DND-41 (cell line): Measurements from ENCODE around the gene DBNL.

ENCODE experiments used
- EZH2 ChIP-seq: IDR thresholded peaks from 3 replicates; pipeline ENCODE4 v1.6.1; 2012; ENCODE audit warnings: borderline replicate concordance, low read depth, mild to moderate bottlenecking, moderate library complexity, low read length, inconsistent platforms; ENCODE audit not compliant: severe bottlenecking
- TF ChIP-seq, protein P1 (sequence below): IDR thresholded peaks from 2 replicates; pipeline ENCODE4 v1.5.1; 2012; ENCODE audit warnings: borderline replicate concordance, low read length, moderate library complexity, mild to moderate bottlenecking; ENCODE audit not compliant: poor library complexity, severe bottlenecking; ENCODE audit errors: extremely low read depth

DNA sequence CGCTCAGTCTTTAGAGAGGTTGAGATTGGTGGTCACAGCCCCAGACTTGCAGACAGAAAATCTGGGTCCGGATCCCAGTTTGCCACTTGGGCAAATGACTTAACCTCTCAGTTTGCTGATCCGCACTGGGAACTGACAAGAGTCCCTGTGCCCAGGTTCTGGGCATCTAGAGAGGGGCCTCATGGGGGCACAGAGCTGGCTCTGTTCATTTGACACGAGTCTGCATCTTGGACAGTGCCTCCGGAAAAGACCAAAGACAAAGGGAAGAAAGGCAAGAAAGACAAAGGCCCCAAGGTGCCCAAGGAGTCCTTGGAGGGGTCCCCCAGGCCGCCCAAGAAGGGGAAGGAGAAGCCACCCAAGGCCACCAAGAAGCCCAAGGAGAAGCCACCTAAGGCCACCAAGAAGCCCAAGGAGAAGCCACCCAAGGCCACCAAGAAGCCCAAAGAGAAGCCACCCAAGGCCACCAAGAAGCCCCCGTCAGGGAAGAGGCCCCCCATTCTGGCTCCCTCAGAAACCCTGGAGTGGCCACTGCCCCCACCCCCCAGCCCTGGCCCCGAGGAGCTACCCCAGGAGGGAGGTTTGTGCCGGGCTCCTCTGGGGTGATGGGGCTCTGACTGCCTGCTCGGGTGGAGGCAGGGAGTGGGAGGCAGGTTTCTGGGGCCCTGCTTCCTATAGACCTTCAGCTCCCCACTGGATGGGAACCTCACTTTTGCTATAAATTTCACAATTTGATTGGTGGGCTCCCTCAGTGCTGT, 62.0 kb downstream of the DBNL start:
- TF ChIP-seq, protein P1, sequence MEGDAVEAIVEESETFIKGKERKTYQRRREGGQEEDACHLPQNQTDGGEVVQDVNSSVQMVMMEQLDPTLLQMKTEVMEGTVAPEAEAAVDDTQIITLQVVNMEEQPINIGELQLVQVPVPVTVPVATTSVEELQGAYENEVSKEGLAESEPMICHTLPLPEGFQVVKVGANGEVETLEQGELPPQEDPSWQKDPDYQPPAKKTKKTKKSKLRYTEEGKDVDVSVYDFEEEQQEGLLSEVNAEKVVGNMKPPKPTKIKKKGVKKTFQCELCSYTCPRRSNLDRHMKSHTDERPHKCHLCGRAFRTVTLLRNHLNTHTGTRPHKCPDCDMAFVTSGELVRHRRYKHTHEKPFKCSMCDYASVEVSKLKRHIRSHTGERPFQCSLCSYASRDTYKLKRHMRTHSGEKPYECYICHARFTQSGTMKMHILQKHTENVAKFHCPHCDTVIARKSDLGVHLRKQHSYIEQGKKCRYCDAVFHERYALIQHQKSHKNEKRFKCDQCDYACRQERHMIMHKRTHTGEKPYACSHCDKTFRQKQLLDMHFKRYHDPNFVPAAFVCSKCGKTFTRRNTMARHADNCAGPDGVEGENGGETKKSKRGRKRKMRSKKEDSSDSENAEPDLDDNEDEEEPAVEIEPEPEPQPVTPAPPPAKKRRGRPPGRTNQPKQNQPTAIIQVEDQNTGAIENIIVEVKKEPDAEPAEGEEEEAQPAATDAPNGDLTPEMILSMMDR: no peak
- no peak for TF ChIP-seq EZH2
